Stomach (tissue), 9 donors: ENCODE results near the gene PCDHGA10. TPM values are rescaled to one million over a fixed set of nuclear protein-coding genes. Genes with fewer than 3 reads are reported as not detected.
"Not testable (repeated sequence)": the region's sequence is repeated elsewhere in the genome, so short reads cannot be mapped to it uniquely, and the experiment has no call there.

Source experiments
- DNase-seq, 2 donors: peaks; one replicate each; pipeline versions ENCODE4 v3.0.0 to v3.0.0-alpha.2; 2013 to 2019
- H3K27ac ChIP-seq, 5 donors: fragments of 200-600 bp in 4 of 5; sonication (generic) in 4 of 5; one replicate each; pipeline ENCODE4 v1.5.1; 2013 to 2019; ENCODE audit warnings: mild to moderate bottlenecking in 1 of 5, moderate library complexity in 1 of 5
- H3K27me3 ChIP-seq, 3 donors: fragments of 200-600 bp; sonication (generic); one replicate each; pipeline ENCODE4 v1.5.1; 2017 to 2019; ENCODE audit warnings: mixed run types in 1 of 3
- H3K36me3 ChIP-seq, 4 donors: fragments of 200-600 bp; sonication (generic); 1 replicate in 3 of 4; 2 replicates in 1 of 4; pipeline ENCODE4 v1.5.1; 2016 to 2019
- H3K4me1 ChIP-seq, 4 donors: fragments of 200-600 bp; sonication (generic); one replicate each; pipeline ENCODE4 v1.5.1; 2016 to 2019
- H3K4me3 ChIP-seq, 4 donors: fragments of 200-600 bp; sonication (generic) in 3 of 4; one replicate each; pipeline ENCODE4 v1.5.1; 2016 to 2019; ENCODE audit warnings: mild to moderate bottlenecking in 1 of 4
- H3K9me3 ChIP-seq, 4 donors: fragments of 200-600 bp; sonication (generic); one replicate each; pipeline ENCODE4 v1.5.1; 2016 to 2019
- EP300 ChIP-seq: sonication (generic); formaldehyde crosslinking; IDR thresholded peaks from one replicate; pipeline ENCODE4 v1.6.1; 2017; ENCODE audit warnings: antibody characterized with exemption
- POLR2A ChIP-seq, 4 donors: fragments of 450-650 bp; IDR thresholded peaks; one replicate each; pipeline ENCODE4 v1.6.1; 2016; ENCODE audit warnings: antibody characterized with exemption in 4 of 4, control low read depth in 2 of 4, mild to moderate bottlenecking in 1 of 4, moderate library complexity in 1 of 4
- POLR2AphosphoS5 ChIP-seq, 3 donors: sonication (generic); formaldehyde crosslinking; IDR thresholded peaks; one replicate each; pipeline ENCODE4 v1.6.1; 2016; ENCODE audit warnings: antibody characterized with exemption in 3 of 3
- WGBS, 5 donors: extraction: QIAGEN DNeasy Blood & Tissue Kit in 3 of 5; methylation state at CpG; one replicate each; pipeline versions ENCODE4 v1.1.5 to v1.1.7; 2013 to 2018; 5-methylcytosine and 5-hydroxymethylcytosine counted together
- intact Hi-C: fragments of 100-400 bp; cut with DNase I; formaldehyde crosslinking; loops from one replicate; pipeline ENCODE4 v1.15.1; 2023; ENCODE audit warnings: low total_unique reads
- polyA plus RNA-seq, 3 donors: library from polyadenylated mRNA; stranded (reverse); fragments of 200-250 nt; gene quantifications; one replicate each; pipeline ENCODE4 v1.2.3, GENCODE V29; 2013
- total RNA-seq, 5 donors: library from RNA; depleted of rRNA; stranded (reverse); fragments of >200 nt; gene quantifications; one replicate each; pipeline versions ENCODE4 v1.1.0 to v1.2.3, GENCODE V29; 2014 to 2016
- TF ChIP-seq, protein P1 (sequence below), 7 experiments: fragments of 450-650 bp in 4 of 7; fragments of 200-600 bp in 3 of 7; sonication (generic) in 3 of 7; IDR thresholded peaks; one replicate each; pipeline ENCODE4 v1.5.1; 2016 to 2019; ENCODE audit warnings: antibody characterized with exemption in 7 of 7, control low read depth in 2 of 7, mild to moderate bottlenecking in 1 of 7
- donor health status: healthy with polysubstance abuse.
- donor health status: Bipolar disorder and iron deficiency.
- donor health status: healthy.

PCDHGA10 gene
- total and polyA plus RNA-seq, 8 donors, result 0.15 to 7.0 (median 0.89) TPM; not detected in 1

DNA sequence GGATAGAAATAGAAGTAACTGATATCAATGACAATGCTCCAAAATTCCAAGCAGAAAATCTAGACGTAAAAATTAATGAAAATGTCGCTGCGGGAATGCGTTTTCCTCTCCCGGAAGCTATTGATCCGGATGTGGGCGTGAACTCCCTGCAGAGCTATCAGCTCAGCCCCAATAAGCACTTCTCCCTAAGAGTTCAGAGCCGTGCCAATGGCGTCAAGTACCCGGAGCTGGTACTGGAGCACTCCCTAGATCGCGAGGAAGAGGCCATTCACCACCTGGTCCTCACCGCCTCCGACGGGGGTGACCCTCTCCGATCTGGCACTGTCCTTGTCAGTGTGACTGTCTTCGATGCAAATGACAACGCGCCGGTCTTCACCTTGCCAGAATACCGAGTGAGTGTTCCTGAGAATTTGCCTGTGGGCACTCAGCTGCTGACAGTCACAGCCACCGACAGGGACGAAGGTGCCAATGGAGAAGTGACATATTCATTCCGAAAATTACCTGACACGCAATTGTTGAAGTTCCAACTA is 818 bp downstream of the PCDHGA10 start:
- Histone ChIP-seq H3K27ac (no peak overlapping the region), H3K4me3 (peak overlapping the region; percentile 27 to 48 (median 39)), H3K4me1 (peaks cover 0 to 25% (median 7%) of the 10 kb centered on the region in 4 donors), H3K36me3 (peaks cover 0 to 14% (median 8%) of the 10 kb centered on the region in 4 donors), H3K27me3 (peaks cover 0 to 81% (median 28%) of the 10 kb centered on the region in 3 donors), H3K9me3 (peaks cover 47 to 99% (median 89%) of the 10 kb centered on the region in 4 donors)
- no peak for TF ChIP-seq POLR2AphosphoS5 (IDR thresholded peaks at IDR 0.05)
- TF ChIP-seq, protein P1, sequence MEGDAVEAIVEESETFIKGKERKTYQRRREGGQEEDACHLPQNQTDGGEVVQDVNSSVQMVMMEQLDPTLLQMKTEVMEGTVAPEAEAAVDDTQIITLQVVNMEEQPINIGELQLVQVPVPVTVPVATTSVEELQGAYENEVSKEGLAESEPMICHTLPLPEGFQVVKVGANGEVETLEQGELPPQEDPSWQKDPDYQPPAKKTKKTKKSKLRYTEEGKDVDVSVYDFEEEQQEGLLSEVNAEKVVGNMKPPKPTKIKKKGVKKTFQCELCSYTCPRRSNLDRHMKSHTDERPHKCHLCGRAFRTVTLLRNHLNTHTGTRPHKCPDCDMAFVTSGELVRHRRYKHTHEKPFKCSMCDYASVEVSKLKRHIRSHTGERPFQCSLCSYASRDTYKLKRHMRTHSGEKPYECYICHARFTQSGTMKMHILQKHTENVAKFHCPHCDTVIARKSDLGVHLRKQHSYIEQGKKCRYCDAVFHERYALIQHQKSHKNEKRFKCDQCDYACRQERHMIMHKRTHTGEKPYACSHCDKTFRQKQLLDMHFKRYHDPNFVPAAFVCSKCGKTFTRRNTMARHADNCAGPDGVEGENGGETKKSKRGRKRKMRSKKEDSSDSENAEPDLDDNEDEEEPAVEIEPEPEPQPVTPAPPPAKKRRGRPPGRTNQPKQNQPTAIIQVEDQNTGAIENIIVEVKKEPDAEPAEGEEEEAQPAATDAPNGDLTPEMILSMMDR (IDR thresholded peaks at IDR 0.05), result no peak
- no peak for TF ChIP-seq POLR2A (IDR thresholded peaks at IDR 0.05)
- no peak for TF ChIP-seq EP300
- intact Hi-C loops, result loop anchor here (10.0 kb wide), 1 partner anchor 111 kb away; no protein-coding TSS in a partner anchor
- DNase-seq, result no peak
- 8 to 19% (median 14%) methylated on average over 24 to 25 of the region's 25 CpGs for WGBS, 5 donors

DNA sequence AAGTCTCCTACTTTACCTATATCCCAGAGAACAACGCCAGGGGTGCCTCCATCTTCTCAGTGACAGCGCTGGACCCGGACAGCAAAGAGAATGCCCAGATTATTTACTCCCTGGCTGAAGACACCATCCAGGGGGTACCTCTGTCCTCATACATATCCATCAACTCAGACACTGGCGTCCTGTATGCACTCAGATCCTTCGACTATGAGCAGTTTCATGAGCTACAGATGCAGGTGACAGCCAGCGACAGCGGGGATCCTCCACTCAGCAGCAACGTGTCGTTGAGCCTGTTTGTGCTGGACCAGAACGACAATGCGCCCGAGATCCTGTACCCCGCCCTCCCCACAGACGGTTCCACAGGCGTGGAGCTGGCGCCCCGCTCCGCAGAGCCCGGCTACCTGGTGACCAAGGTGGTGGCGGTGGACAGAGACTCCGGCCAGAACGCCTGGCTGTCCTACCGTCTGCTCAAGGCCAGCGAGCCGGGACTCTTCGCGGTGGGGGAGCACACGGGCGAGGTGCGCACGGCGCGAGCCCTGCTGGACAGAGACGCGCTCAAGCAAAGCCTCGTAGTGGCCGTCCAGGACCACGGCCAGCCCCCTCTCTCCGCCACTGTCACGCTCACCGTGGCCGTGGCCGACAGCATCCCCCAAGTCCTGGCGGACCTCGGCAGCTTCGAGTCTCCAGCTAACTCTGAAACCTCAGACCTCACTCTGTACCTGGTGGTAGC is 1.9 kb downstream of the PCDHGA10 start:
- Histone ChIP-seq H3K27me3 (peaks cover 0 to 81% (median 27%) of the 10 kb centered on the region in 3 donors), H3K4me1 (peaks cover 0 to 25% (median 9%) of the 10 kb centered on the region in 4 donors), H3K36me3 (peaks cover 0 to 20% (median 8%) of the 10 kb centered on the region in 4 donors), H3K9me3 (peaks cover 47 to 99% (median 89%) of the 10 kb centered on the region in 4 donors)
- not testable (repeated sequence) for H3K27ac ChIP-seq, DNase-seq, H3K4me3 ChIP-seq
- 27 to 40% (median 29%) methylated on average over 6 to 46 of the region's 46 CpGs for WGBS, 5 donors
- intact Hi-C loops, result loop anchor here (10.0 kb wide), 1 partner anchor 110 kb away; no protein-coding TSS in a partner anchor

DNA sequence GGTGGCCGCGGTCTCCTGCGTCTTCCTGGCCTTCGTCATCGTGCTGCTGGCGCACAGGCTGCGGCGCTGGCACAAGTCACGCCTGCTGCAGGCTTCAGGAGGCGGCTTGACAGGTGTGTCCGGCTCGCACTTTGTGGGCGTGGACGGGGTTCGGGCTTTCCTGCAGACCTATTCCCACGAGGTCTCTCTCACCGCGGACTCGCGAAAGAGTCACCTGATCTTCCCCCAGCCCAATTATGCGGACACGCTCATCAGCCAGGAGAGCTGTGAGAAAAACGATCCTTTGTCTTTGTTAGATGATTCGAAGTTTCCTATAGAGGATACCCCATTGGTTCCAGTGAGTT is 2.5 kb downstream of the PCDHGA10 start:
- not testable (repeated sequence) for H3K4me3 ChIP-seq, DNase-seq, H3K27ac ChIP-seq
- peaks cover 48 to 99% (median 89%) of the 10 kb centered on the region in 4 donors for H3K9me3 ChIP-seq
- H3K27me3 ChIP-seq, result peaks cover 0 to 81% (median 25%) of the 10 kb centered on the region in 3 donors
- WGBS, 5 donors, result 20 to 27% (median 25%) methylated on average over 11 to 24 of the region's 24 CpGs
- H3K4me1 ChIP-seq, result peaks cover 0 to 25% (median 9%) of the 10 kb centered on the region in 4 donors
- peaks cover 0 to 20% (median 8%) of the 10 kb centered on the region in 4 donors for H3K36me3 ChIP-seq
- intact Hi-C loops, result loop anchor here (10.0 kb wide), 1 partner anchor 110 kb away; no protein-coding TSS in a partner anchor

DNA sequence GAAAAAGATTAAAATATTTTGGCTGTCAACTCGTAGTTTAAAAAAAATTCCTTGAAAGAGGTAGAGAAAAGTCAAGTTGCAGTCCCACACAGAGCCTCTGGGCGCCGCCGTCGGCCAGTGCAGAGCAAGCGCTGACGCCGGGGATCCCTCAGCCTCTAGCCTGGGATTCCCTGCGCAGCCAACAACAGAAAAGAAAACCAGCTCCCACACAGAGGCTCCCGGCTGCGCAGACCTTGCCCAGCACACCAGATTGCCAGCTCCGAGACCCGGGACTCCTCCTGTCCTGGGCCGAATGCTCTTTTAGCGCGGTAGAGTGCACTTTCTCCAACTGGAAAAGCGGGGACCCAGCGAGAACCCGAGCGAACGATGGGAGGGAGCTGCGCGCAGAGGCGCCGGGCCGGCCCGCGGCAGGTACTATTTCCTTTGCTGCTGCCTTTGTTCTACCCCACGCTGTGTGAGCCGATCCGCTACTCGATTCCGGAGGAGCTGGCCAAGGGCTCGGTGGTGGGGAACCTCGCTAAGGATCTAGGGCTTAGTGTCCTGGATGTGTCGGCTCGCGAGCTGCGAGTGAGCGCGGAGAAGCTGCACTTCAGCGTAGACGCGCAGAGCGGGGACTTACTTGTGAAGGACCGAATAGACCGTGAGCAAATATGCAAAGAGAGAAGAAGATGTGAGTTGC is 4.8 kb downstream of the PCDHGA10 start, which contains the start of gene PCDHGB7:
TSS of gene PCDHGB7 (plus strand) at position 184 of the 679 bp plus-strand sequence. CDS start at position 367, 183 bp downstream.
- DNase-seq, result peak; percentile 63 to 83
- intact Hi-C loops, result loop anchor here (10.0 kb wide), 1 partner anchor 107 kb away; no protein-coding TSS in a partner anchor
- Histone ChIP-seq H3K36me3 (peaks cover 0 to 18% (median 2%) of the 10 kb centered on the region in 4 donors), H3K4me1 (peaks cover 0 to 41% (median 9%) of the 10 kb centered on the region in 4 donors), H3K27me3 (peaks cover 0 to 85% (median 23%) of the 10 kb centered on the region in 3 donors), H3K27ac (peak within 1 kb of the TSS in 2 of 5 donors; percentile 17 to 49), H3K4me3 (peak within 1 kb of the TSS; percentile 31 to 49 (median 40)), H3K9me3 (peaks cover 67 to 99% (median 94%) of the 10 kb centered on the region in 4 donors)
- 7 to 15% (median 12%) methylated on average over 41 to 46 of the region's 47 CpGs for WGBS, 5 donors
- TF ChIP-seq, protein P1 (IDR thresholded peaks at IDR 0.05), result peak in 5 of 7 experiments; percentile 8 to 52 (median 22)
